Glutamatergic neuron (in vitro differentiated cells): ENCODE measurements around the gene CDK19. TPM values are rescaled to one million over a fixed set of nuclear protein-coding genes. Genes with fewer than 3 reads are reported as not detected.

Experiments
- DNase-seq: peaks from one replicate; pipeline ENCODE4 v3.0.0; 2022
- H3K27ac Mint-ChIP-seq: one replicate; pipeline ENCODE4 v1.8.0; 2020; ENCODE audit warnings: mild to moderate bottlenecking, mixed read lengths, inconsistent platforms; ENCODE audit not compliant: unreplicated experiment
- H3K27me3 Mint-ChIP-seq: one replicate; pipeline ENCODE4 v1.8.0; 2020; ENCODE audit warnings: mild to moderate bottlenecking, moderate library complexity, mixed read lengths, inconsistent platforms; ENCODE audit not compliant: unreplicated experiment
- H3K36me3 Mint-ChIP-seq: one replicate; pipeline ENCODE4 v1.8.0; 2020; ENCODE audit warnings: mild to moderate bottlenecking, mixed read lengths, inconsistent platforms; ENCODE audit not compliant: unreplicated experiment
- H3K4me1 Mint-ChIP-seq: one replicate; pipeline ENCODE4 v1.8.0; 2020; ENCODE audit warnings: mild to moderate bottlenecking, low read depth, mixed read lengths, inconsistent platforms; ENCODE audit not compliant: unreplicated experiment
- H3K4me3 Mint-ChIP-seq: one replicate; pipeline ENCODE4 v1.8.0; 2020; ENCODE audit warnings: mild to moderate bottlenecking, mixed read lengths, inconsistent platforms; ENCODE audit not compliant: unreplicated experiment
- H3K9me3 Mint-ChIP-seq: one replicate; pipeline ENCODE4 v1.8.0; 2020; ENCODE audit warnings: mild to moderate bottlenecking, moderate library complexity, mixed read lengths, inconsistent platforms; ENCODE audit not compliant: unreplicated experiment
- CTCF ChIP-seq: fragments of 200-600 bp; sonication (generic); IDR thresholded peaks from one replicate; pipeline ENCODE4 v1.5.0; 2021; ENCODE audit not compliant: partially characterized antibody, unreplicated experiment
- total RNA-seq: library from RNA; stranded (reverse); fragmentation: NEBNext Ultra II Directional; extraction: Animal tissue kit (Norgen Biotek cat#: 25700); gene quantifications from one replicate; pipeline ENCODE4 v1.2.1, GENCODE V29; 2021; ENCODE audit not compliant: unreplicated experiment

Gene CDK19
- total RNA-seq, 1 donor from 2014 or later = 20.8 TPM

DNA sequence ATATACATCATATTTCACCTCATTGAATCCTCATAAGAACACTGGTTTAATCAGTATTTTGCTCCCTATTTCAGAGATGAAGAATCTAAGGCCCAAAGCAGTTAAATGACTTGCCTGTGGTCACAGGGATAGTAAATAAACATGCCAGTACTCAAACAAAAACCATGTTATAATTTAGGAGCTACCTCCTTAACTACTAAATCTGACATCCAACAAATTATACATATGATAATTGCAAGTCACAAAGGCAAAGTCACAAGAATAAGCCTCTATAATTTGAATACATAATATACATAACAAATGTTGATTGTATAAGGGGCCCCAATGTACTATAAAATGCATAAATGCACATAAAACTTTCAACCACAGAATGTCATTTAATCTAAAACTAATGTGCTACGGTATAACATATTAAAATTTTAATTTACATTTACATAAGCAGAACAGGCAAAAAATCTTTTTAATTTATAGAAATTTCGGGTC lies 181.5 kb downstream of the CDK19 start:
- H3K4me1 Mint-ChIP-seq = peaks cover 16% of the 10 kb centered on the region
- TF ChIP-seq CTCF = no peak
- no peak overlapping the region for H3K27ac Mint-ChIP-seq
- H3K27me3 Mint-ChIP-seq = peaks cover 2% of the 10 kb centered on the region
- H3K4me3 Mint-ChIP-seq = no peak overlapping the region
- DNase-seq = no peak
- no peaks in the 10 kb centered on the region for H3K36me3 Mint-ChIP-seq
- peaks cover 4% of the 10 kb centered on the region for H3K9me3 Mint-ChIP-seq

DNA sequence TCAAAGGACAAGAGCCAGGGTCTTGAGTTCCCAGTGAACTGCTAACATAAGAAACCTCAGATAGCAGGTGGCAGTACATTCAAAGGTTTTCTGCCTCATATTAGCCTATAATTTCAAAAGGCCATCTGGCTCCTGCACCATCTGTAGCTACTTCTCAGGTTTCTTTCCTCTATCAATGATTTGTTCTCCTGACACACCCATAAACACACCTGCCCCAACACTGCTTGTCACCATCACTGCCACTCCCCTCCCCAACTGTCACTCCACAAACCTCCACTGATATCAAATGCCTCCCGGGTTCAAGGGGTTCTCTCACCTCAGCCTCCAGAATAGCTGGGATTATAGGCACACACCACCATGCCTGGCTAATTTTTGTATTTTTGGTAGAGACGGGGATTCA lies 186.1 kb downstream of the CDK19 start:
- H3K27me3 Mint-ChIP-seq = peaks cover 2% of the 10 kb centered on the region
- H3K27ac Mint-ChIP-seq = peak overlapping the region; percentile 82
- no peak for DNase-seq
- peak overlapping the region; percentile 80 for H3K4me3 Mint-ChIP-seq
- H3K4me1 Mint-ChIP-seq = peaks cover 18% of the 10 kb centered on the region
- peaks cover 4% of the 10 kb centered on the region for H3K9me3 Mint-ChIP-seq
- TF ChIP-seq CTCF = no peak
- no peaks in the 10 kb centered on the region for H3K36me3 Mint-ChIP-seq

GRCh38 chr6:110628330-110628729 lies 186.9 kb downstream of the CDK19 start:
- H3K4me1 Mint-ChIP-seq = peaks cover 18% of the 10 kb centered on the region
- peaks cover 4% of the 10 kb centered on the region for H3K9me3 Mint-ChIP-seq
- H3K4me3 Mint-ChIP-seq = no peak overlapping the region
- peaks cover 2% of the 10 kb centered on the region for H3K27me3 Mint-ChIP-seq
- H3K36me3 Mint-ChIP-seq = no peaks in the 10 kb centered on the region
- DNase-seq = no peak
- H3K27ac Mint-ChIP-seq = no peak overlapping the region
- TF ChIP-seq CTCF = no peak

DNA sequence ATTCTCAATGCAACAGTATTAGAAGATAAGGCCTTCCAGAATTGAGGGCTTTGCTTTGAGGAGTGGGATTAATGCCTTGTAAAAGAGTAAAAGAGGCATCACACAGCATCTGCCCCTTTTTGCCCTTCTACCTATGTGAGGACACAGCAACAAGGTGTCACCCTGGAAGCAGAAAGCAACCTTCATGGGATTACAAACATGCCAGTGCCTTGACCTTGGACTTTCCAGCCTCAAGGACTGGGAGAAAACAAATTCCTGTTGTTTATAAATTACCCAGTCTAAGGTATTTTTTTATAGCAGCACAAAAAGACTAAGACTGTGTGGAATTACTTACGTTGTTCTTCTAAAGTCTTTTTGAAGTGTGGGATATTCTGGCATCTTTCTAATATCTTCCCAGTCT lies 188.8 kb downstream of the CDK19 start:
- no peak for TF ChIP-seq CTCF

DNA sequence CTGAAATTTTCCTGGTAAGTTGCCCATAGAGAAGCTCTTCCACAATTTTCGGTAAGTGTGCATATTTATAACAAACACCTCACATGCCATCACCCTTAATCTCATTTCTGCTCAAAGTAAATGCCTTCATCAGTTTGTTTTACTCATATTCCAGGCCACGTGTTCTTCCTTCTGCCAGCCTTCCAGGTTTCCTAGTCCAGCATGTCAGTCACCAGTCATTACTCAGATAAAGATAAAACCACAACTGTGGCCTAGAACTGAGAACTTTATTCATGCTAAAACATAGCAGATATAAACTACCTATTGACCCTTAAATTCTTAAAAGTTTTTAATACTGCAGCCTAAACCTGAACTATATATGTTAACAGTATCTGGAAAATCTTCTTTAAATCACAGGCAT lies 189.4 kb downstream of the CDK19 start:
- Mint-ChIP-seq H3K4me1 (peaks cover 18% of the 10 kb centered on the region), H3K27me3 (peaks cover 2% of the 10 kb centered on the region), H3K4me3 (no peak overlapping the region), H3K36me3 (no peaks in the 10 kb centered on the region), H3K27ac (no peak overlapping the region), H3K9me3 (peaks cover 4% of the 10 kb centered on the region)
- DNase-seq = no peak
- TF ChIP-seq CTCF = no peak

More for the DNA sequence above, 188.8 kb downstream of the CDK19 start:
- Mint-ChIP-seq H3K27me3 (peaks cover 2% of the 10 kb centered on the region), H3K4me3 (no peak overlapping the region), H3K9me3 (peaks cover 4% of the 10 kb centered on the region), H3K27ac (no peak overlapping the region), H3K36me3 (no peaks in the 10 kb centered on the region), H3K4me1 (peaks cover 18% of the 10 kb centered on the region)
- no peak for DNase-seq
